ENCODE data around the gene TMEM39B. TPM values are rescaled to one million over a fixed set of nuclear protein-coding genes. Genes with fewer than 3 reads are reported as not detected.
"Not testable (repeated sequence)": the region's sequence is repeated elsewhere in the genome, so short reads cannot be mapped to it uniquely, and the experiment has no call there.

TMEM39B gene
- total RNA-seq, 1 experiment from 2014 or later, result 14.3 TPM

GRCh38 chr1:32055416-32055815, 17.3 kb upstream of the TMEM39B start:
- Histone ChIP-seq H3K36me3 (replicated peaks; ENCODE audit: control insufficient read depth, insufficient read depth, low read length) (peaks cover 53% of the 10 kb centered on the region), H3K4me3 (ENCODE audit: insufficient read depth, low read depth, low read length) (no peak overlapping the region), H3K27me3 (ENCODE audit: control insufficient read depth, insufficient read depth, low read length) (no peaks in the 10 kb centered on the region)
- no peak for DNase-seq

GRCh38 chr1:32056598-32056997, 16.1 kb upstream of the TMEM39B start:
- H3K36me3 ChIP-seq (replicated peaks; ENCODE audit: control insufficient read depth, insufficient read depth, low read length), result peaks cover 55% of the 10 kb centered on the region
- H3K4me3 ChIP-seq (ENCODE audit: insufficient read depth, low read depth, low read length), result no peak overlapping the region
- no peaks in the 10 kb centered on the region for H3K27me3 ChIP-seq (ENCODE audit: control insufficient read depth, insufficient read depth, low read length)
- no peak for DNase-seq

GRCh38 chr1:32060914-32061313, 11.8 kb upstream of the TMEM39B start:
- peak; percentile 76 for DNase-seq
- Histone ChIP-seq H3K4me3 (ENCODE audit: insufficient read depth, low read depth, low read length) (no peak overlapping the region), H3K27me3 (ENCODE audit: control insufficient read depth, insufficient read depth, low read length) (no peaks in the 10 kb centered on the region), H3K36me3 (replicated peaks; ENCODE audit: control insufficient read depth, insufficient read depth, low read length) (peaks cover 26% of the 10 kb centered on the region)

DNA sequence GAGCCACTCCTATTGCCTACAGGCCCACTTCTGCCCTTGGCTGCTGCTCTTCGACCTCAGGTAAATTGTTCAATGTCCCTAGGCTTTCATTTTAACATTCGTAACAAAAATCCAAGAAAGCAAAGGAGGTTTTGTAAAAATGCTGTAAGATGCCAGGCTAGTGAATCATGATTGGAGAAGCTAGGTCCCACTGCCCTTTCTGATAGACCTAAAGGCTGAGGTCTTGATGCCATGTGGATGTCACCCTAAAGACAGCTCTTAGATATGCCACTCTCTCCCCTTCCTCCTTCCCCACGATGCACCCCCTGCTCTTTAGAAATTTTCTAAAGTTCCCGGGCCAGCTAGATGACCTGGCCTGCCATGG, 9.9 kb upstream of the TMEM39B start:
- H3K4me3 ChIP-seq (ENCODE audit: insufficient read depth, low read depth, low read length), result no peak overlapping the region
- H3K36me3 ChIP-seq (replicated peaks; ENCODE audit: control insufficient read depth, insufficient read depth, low read length), result peaks cover 23% of the 10 kb centered on the region
- no peak for DNase-seq
- H3K27me3 ChIP-seq (ENCODE audit: control insufficient read depth, insufficient read depth, low read length), result no peaks in the 10 kb centered on the region

DNA sequence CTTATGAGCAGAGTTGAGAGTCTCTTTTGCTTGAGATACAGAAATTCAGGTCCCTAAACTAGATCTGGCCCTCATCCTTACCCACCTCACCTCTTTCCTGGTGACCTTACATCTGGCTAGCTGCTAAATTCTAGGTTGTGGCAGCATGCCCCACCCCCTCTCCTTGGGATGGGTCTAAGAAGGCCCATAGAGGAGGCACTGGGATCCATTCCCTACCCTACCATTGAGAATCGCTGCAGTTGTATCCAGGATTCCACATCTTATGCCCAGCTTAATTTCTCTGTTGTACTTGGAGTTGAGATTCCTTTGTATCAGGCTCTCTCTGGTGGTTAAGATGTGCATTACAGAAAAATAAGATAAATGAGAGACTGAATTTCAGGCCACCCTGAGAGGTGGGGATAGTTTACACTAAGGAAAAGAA, 9.5 kb upstream of the TMEM39B start:
- no peak overlapping the region for H3K4me3 ChIP-seq (ENCODE audit: insufficient read depth, low read depth, low read length)
- DNase-seq, result peak; percentile 68
- peaks cover 21% of the 10 kb centered on the region for H3K36me3 ChIP-seq (replicated peaks; ENCODE audit: control insufficient read depth, insufficient read depth, low read length)
- H3K27me3 ChIP-seq (ENCODE audit: control insufficient read depth, insufficient read depth, low read length), result no peaks in the 10 kb centered on the region

- H3K27me3 ChIP-seq (ENCODE audit: control insufficient read depth, insufficient read depth, low read length); H3K4me3 ChIP-seq (ENCODE audit: insufficient read depth, low read depth, low read length); DNase-seq; H3K36me3 ChIP-seq (replicated peaks; ENCODE audit: control insufficient read depth, insufficient read depth, low read length): not testable (repeated sequence)
Measured at GRCh38 chr1:32065613-32066488, 6.9 kb upstream of the TMEM39B start.

GRCh38 chr1:32066489-32066873, 6.3 kb upstream of the TMEM39B start:
- no peaks in the 10 kb centered on the region for H3K27me3 ChIP-seq (ENCODE audit: control insufficient read depth, insufficient read depth, low read length)
- no peak for DNase-seq
- H3K36me3 ChIP-seq (replicated peaks; ENCODE audit: control insufficient read depth, insufficient read depth, low read length), result peaks cover 2% of the 10 kb centered on the region
- no peak overlapping the region for H3K4me3 ChIP-seq (ENCODE audit: insufficient read depth, low read depth, low read length)

DNA sequence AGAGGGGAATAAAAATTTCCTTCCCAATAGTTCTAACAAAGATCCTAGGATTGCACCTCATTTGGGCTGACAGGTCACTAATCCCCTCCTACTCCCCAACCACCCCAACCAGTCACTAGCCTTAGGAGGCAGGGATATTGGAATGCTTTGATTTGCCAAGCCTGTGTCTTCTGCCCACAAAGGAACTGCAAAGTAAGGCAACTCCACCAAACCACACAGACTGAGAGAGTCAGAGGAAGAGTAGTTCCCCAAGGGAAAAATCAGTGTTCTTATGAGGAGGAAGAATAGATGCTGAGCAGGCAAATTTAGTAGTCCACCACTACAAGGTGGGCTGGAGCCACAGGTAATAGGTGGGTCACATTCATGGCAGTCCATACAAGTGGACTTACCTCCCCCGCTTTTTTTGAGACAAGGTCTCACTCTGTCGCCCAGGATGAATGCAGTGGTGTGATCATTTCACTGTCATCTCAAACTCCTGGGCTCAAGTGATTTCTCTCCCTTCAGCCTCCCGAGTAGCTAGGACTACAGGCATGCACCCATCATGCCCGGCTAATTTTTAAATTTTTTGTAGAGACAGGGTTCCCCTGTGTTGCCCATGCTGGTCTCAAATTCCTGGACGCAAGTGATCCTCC, 3.7 kb upstream of the TMEM39B start:
- Histone ChIP-seq H3K4me3 (ENCODE audit: insufficient read depth, low read depth, low read length) (no peak overlapping the region), H3K36me3 (replicated peaks; ENCODE audit: control insufficient read depth, insufficient read depth, low read length) (no peaks in the 10 kb centered on the region), H3K27me3 (ENCODE audit: control insufficient read depth, insufficient read depth, low read length) (no peaks in the 10 kb centered on the region)
- peak; percentile 70 for DNase-seq

GRCh38 chr1:32071758-32072621, 749 bp upstream of the TMEM39B start:
- Histone ChIP-seq H3K36me3 (replicated peaks; ENCODE audit: control insufficient read depth, insufficient read depth, low read length) (peaks cover 10% of the 10 kb centered on the region), H3K27me3 (ENCODE audit: control insufficient read depth, insufficient read depth, low read length) (no peaks in the 10 kb centered on the region), H3K4me3 (ENCODE audit: insufficient read depth, low read depth, low read length) (peak overlapping the region; percentile 96)
- DNase-seq, result no peak

DNA sequence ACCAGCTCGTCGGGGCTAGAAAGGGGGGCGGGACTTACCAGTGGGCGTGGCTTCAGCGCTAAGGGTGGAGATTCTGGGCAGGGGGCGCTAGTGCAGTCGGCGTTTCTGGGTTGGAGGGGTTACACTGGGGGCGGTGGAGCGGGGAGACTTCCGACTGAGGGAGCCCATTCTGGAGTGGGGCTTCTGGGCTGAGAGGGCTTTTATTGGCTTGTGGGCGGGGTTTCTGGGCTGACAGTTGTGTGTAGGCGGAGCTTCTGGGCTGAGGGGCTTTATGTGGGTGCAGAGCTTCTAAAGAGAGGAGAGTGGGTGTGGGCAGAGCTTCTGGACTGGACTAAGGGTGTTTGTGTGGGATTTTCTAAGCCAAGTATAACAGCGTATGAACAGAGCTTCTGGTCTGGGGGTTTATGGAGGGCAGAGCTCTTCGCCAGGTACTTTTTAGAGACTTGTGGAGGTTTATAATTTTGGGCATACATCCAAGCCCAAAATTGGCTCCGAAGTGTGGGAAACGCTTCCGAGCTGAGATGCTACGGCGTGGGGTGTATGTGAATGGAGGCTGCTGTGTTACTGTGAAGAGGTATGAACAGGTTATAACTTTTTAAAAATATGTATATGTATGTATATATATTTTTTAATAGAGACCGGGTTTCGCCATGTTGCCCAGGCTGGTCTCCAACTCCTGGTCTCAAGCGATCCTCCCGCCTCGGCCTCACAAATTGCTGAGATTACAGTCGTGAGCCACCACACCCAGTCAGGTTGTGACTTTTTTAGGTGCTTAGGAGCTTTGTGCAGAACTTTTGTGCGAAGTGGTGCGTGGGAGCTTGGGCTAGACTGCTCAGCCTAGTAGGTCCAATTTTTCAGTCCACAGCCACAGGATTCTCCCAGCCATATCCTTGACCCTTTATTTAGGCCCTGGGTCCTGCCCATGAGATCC, 825 bp downstream of the TMEM39B start:
- Histone ChIP-seq H3K4me3 (ENCODE audit: insufficient read depth, low read depth, low read length) (peak overlapping the region; percentile 96), H3K36me3 (replicated peaks; ENCODE audit: control insufficient read depth, insufficient read depth, low read length) (peaks cover 19% of the 10 kb centered on the region), H3K27me3 (ENCODE audit: control insufficient read depth, insufficient read depth, low read length) (no peaks in the 10 kb centered on the region)
- peak; percentile 98 for DNase-seq

DNA sequence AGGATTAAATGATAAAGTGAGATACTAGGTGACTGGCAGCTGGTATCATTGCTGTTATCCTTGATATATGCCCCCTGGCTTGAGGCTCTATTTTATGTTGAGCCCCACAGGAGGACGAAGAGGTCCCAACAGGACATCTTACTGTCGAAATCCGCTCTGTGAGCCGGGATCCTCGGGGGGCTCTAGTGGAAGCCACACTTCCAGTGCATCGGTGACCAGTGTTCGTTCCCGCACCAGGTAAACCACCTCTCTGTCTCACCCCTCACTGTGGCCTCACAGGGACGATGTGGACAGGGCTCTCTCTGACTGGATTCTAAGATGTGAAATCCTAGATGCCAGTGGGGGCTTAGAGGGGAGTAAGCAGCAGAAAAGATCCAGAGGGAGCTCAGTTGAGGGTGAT, 2.1 kb downstream of the TMEM39B start:
- DNase-seq, result no peak
- Histone ChIP-seq H3K36me3 (replicated peaks; ENCODE audit: control insufficient read depth, insufficient read depth, low read length) (peaks cover 19% of the 10 kb centered on the region), H3K4me3 (ENCODE audit: insufficient read depth, low read depth, low read length) (no peak overlapping the region), H3K27me3 (ENCODE audit: control insufficient read depth, insufficient read depth, low read length) (no peaks in the 10 kb centered on the region)

- H3K4me3 ChIP-seq (ENCODE audit: insufficient read depth, low read depth, low read length), result no peak overlapping the region
- DNase-seq, result no peak
- H3K36me3 ChIP-seq (replicated peaks; ENCODE audit: control insufficient read depth, insufficient read depth, low read length), result peaks cover 19% of the 10 kb centered on the region
- H3K27me3 ChIP-seq (ENCODE audit: control insufficient read depth, insufficient read depth, low read length), result no peaks in the 10 kb centered on the region
Measured at GRCh38 chr1:32077451-32077850, 4.7 kb downstream of the TMEM39B start.

GRCh38 chr1:32082022-32082421, 9.3 kb downstream of the TMEM39B start:
- Histone ChIP-seq H3K27me3 (ENCODE audit: control insufficient read depth, insufficient read depth, low read length) (no peaks in the 10 kb centered on the region), H3K4me3 (ENCODE audit: insufficient read depth, low read depth, low read length) (no peak overlapping the region), H3K36me3 (replicated peaks; ENCODE audit: control insufficient read depth, insufficient read depth, low read length) (peaks cover 9% of the 10 kb centered on the region)
- no peak for DNase-seq

DNA sequence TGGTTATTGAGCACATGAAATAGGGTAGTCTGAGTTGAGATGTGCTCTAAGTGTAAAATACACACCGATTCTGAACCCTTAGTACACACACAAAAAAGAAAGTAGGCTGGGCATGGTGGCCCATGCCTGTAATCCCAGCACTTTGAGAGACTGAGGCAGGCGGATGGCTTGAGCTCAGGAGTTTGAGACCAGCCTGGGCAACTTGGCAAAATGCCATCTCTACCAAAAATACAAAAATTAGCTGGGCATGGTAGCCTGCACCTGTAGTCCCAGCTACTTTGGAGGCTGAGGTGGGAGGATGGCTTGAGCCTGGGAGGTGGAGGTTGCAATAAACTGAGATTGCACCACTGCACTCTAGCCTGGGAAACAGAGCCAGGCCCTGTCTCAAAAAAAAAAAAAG, 13.6 kb downstream of the TMEM39B start:
- DNase-seq; H3K4me3 ChIP-seq (ENCODE audit: insufficient read depth, low read depth, low read length); H3K27me3 ChIP-seq (ENCODE audit: control insufficient read depth, insufficient read depth, low read length); H3K36me3 ChIP-seq (replicated peaks; ENCODE audit: control insufficient read depth, insufficient read depth, low read length): not testable (repeated sequence)

Data from H7 (cell line).